Pons (tissue), 1 donor: ENCODE measurements around the gene PELI3.
"Not testable (repeated sequence)": the region's sequence is repeated elsewhere in the genome, so short reads cannot be mapped to it uniquely, and the experiment has no call there.

Experiments
- DNase-seq: peaks from one replicate; pipeline ENCODE4 v3.0.0-alpha.2; 2016; ENCODE audit warnings: low spot score

PELI3 gene

GRCh38 chr11:66466225-66467033 is at the start of gene PELI3:
TSS of gene PELI3 (plus strand) at chr11:66466905. CDS start at chr11:66468129, 1,224 bp downstream.
- peak; percentile 90 for DNase-seq

- DNase-seq = no peak
These were observed 49.7 kb upstream of the PELI3 start for GRCh38 chr11:66417000-66417399.

- DNase-seq = peak; percentile 22
These were observed 48.3 kb upstream of the PELI3 start for GRCh38 chr11:66418168-66418985.

GRCh38 chr11:66418986-66419308 is 47.8 kb upstream of the PELI3 start:
- no peak for DNase-seq

- DNase-seq = no peak
These were observed 46.9 kb upstream of the PELI3 start for GRCh38 chr11:66419825-66420224.

DNA sequence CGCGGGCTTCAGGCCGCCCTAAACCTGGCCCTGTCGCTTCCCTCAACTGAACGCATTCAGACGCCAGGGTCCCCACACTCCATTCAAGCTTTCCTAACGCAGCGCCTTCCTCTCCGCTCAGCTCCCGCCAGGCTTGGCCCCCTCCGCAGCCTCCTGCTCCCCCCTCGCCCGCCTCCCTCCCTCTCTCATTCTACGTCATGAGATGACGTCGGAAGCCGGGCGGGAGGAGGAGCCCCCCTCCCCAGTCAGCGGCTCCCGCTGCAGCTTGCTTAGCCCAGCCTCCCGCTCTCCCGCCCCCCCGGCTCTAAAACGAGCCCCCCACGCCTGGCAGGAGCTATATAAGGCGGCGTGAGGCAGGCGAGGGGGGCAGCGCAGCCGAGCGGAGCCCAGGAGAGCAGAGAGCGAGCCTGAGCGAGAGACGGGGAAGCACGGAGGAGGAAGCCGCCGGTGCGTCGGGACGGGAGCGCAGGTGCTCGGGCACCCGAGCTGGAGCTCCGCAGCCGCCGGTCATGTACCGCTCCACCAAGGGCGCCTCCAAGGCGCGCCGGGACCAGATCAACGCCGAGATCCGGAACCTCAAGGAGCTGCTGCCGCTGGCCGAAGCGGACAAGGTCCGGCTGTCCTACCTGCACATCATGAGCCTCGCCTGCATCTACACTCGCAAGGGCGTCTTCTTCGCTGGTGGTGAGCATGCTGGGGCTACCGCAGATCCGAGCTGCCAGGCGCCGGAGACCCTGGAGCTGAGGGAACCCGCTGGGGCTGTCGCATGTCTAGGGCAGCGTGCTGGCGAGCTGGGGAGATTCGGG is 45.8 kb upstream of the PELI3 start, which contains the start of gene NPAS4:
TSS of gene NPAS4 (plus strand) at position 365 of the 806 bp plus-strand sequence. CDS start at position 510, 145 bp downstream.
- no peak for DNase-seq

GRCh38 chr11:66421492-66422205 is 45.1 kb upstream of the PELI3 start:
- DNase-seq = peak; percentile 70

- no peak for DNase-seq
These were observed 40.4 kb upstream of the PELI3 start for GRCh38 chr11:66426314-66426713.

DNA sequence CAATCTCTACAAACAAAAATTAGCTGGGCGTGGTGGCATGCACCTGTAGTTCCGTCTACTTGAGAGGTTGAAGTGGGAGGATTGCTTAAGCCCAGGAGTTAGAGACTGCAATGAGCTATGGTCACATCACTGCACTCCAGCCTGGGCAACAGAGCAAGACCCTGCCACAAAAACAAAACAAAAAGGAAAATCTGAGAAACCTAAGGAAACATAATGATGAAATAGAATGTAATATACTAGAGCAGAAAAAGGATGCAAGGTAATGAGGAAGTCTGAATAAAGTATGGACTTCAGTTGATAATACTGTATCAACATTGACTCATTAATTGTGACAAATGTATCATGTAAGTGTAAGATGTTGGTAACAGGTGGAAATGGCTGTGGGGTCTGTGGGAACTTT is 37.8 kb upstream of the PELI3 start:
- no peak for DNase-seq

DNA sequence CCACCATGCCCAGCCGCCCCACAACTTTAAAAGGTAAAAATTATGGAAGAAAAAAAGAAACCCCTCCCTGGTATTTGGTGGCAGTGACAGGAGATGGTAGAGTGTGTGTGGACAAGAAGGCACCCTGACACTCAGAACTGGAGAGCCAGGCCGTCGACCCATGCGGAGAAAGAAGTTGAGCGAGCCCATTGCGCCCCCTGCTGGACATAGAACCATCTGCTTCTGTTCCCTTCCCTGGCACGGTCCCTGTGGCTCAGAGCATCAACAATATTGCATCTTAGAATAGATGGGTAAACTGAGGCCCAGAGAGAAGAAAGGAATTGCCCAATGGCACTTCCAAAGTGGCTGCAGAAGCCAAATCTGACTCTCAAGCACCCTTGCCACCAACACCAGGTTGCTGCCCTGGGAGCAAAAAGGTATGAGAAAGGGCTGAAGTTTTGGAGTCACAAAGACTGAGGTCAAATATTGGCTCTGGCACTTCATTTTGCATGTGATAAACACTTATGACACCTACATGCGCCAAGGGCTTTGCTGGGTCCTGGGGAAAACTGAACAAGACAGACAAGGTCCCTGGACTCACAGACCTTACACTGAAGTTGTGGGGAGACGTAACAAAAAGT is 36.6 kb upstream of the PELI3 start:
- DNase-seq = peak; percentile 63

DNA sequence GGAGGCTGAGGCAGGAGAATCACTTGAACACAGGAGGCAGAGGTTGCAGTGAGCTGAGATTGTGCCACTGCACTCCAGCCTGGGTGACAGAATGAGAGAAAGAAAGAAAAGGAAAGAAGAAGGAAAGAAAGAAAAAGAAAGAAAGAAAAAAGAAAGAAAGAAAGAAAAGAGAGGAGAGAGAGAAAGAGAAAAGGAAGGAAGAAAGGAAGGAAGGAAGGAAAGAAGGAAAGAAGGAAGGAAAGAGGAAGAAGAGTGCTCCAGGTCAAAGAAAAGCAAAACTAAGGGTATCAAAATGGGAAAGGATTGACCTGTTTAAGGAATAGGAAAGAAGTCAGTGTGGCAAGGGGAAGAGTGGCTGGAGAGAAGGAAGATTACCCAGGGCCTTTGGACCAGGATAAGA is 35.4 kb upstream of the PELI3 start:
- DNase-seq = not testable (repeated sequence)

DNA sequence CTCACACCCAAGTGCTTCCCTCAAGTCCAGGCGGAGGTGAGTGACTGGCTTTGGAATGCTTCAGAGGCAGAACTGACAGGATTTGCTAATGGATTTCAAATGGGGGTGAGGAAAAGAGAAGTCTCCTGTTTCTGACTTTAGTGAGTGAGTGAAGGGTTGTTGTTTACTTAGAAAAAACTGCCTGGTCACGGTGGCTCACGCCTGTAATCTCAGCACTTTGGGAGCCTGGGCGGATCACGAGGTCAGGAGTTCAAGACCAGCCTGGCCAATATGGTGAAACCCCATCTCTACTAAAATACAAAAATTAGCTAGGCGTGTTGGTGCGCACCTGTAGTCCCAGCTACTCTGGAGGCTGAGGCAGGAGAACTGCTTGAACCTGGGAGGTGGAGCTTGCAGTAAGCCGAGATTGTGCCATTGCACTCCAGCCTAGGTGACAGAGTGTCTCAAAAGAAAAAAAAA is 34.8 kb upstream of the PELI3 start:
- DNase-seq = not testable (repeated sequence)

GRCh38 chr11:66432597-66432996 is 34.1 kb upstream of the PELI3 start:
- peak; percentile 15 for DNase-seq

DNA sequence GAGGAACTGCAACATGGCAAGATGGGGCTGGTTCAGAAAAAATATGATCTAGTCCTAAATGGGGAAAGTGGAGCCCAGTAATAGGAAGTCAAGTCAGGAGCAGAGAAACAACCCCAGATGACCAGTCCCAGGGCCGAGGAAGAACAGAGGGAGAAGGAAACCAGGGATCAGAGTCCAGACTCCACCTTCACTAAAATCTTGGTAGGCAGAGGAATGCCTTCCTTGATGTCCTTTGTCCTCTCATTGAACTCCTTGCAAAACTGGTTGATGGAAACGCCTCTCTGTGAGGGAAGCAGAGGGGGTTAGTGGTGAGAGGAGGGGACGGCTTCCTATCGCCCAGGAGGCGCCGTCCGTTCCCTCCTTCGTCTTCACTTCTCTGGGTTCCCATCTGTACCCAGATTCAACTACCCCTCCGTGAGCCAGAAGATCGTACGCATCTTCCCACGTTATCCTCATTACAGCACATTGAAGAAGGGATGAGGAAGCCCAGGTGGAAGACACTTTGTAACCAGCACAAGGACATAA is 28.7 kb upstream of the PELI3 start:
- no peak for DNase-seq

DNA sequence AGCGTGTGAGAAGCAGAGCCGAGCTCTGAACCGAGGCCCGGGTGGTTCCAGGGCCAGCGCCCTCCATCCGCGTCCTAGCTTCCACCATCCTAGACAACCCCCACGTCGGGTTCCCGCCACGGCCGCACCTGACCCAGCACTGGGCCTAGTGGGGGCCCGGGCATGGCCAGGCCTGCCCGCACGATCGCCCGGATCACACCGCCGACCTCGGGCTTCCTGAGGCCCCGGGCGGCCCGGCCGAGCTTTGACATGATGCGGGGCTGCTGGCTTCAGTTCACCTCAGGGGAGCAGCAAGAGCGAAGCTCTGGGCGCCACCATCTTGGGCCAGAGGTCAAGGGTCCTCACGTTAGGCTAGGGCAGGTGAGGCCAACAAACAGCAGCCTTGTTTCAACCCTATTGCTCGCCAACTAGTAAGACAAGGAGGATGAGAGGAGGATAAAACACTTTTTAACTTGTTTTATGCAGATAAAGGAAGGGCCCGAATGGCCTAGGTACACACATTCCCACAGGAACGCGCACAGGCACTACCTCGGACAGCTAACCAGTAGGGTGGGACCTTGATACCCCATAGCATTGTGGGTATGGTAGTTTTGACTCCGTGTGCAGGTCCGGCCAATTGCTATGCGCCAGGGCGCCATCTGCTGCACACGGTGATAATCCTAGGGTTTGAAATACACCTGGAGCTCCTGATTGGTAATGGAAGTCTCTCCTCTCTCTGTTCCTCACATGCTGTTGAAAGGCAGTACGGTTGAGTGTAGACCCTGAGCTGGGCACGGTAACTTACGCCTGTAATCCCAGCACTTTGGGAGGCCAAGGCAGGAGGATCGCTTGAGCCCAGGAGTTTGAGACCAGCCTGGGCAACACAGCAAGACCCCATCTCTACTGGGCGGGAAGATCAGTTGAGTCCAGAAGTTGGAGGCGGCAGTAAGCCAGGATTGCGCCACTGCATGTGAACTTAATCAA is 27.9 kb upstream of the PELI3 start, which contains the start of gene MRPL11:
TSS of gene MRPL11 (minus strand) at position 345 of the 963 bp plus-strand sequence. CDS start at position 251, 94 bp downstream.
- peak; percentile 94 for DNase-seq

DNA sequence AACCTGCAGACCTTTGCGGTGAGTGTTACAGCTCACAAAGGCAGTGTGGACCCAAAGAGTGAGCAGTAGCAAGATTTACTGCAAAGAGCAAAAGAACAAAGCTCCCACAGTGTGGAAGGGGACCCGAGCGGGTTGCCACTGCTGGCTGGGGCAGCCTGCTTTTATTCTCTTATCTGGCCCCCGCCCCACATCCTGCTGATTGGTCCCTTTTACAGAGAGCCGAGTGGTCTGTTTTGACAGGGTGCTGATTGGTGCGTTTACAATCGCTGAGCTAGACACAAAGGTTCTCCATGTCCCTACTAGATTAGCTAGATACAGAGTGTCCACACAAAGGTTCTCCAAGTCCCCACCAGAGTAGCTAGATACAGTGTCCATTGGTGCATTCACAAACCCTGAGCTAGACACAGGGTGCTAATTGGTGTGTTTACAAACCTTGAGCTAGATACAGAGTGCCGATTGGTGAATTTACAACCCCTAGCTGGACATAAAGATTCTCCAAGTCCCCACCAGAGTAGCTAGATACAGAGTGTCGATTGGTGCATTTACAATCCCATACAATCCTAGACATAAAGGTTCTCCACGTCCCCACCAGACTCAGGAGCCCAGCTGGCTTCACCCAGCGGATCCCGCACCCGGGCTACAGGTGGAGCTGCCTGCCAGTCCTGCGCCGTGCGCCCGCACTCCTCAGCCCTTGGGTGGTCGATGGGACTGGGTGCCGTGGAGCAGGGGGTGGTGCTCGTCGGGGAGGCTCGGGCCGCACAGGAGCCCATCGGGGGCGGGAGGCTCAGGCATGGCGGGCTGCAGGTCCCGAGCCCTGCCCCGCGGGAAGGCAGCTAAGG is 26.4 kb upstream of the PELI3 start:
- not testable (repeated sequence) for DNase-seq

GRCh38 chr11:66440940-66441282 is 25.8 kb upstream of the PELI3 start:
- not testable (repeated sequence) for DNase-seq

- DNase-seq = no peak
These were observed 23.1 kb upstream of the PELI3 start for GRCh38 chr11:66443602-66444001.

DNA sequence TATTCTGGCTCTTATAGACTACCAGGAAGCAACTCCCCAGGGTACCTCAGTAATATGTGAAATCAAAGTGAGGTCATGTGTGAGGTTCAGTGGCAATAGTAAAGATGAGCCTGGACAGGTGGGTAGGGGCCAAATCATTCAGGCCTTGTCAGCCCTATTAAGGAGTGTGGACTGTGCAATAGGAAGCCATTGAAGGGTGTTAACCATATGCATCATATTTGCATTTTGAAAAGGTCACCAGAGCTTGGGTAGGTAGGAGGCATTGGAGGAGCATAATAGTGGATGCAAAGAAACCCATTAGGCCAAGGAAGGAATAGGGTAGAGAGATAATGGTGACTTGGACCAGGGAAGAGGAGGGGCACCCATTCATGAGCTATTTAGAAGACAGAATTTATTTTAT is 19.7 kb upstream of the PELI3 start:
- no peak for DNase-seq
